Endothelial cell (in vitro differentiated cells): Measurements from ENCODE around the gene LIX1L. TPM values are rescaled to one million over a fixed set of nuclear protein-coding genes. Genes with fewer than 3 reads are reported as not detected.

ENCODE experiments used
- DNase-seq: peaks from one replicate; pipeline ENCODE4 v3.0.0; 2021; ENCODE audit warnings: low spot score
- H3K27ac Mint-ChIP-seq: one replicate; pipeline ENCODE4 v1.8.0; 2021; ENCODE audit warnings: mixed read lengths, inconsistent platforms; ENCODE audit not compliant: unreplicated experiment
- H3K27me3 Mint-ChIP-seq: one replicate; pipeline ENCODE4 v1.8.0; 2021; ENCODE audit warnings: mild to moderate bottlenecking, moderate library complexity, mixed read lengths, inconsistent platforms; ENCODE audit not compliant: unreplicated experiment
- H3K36me3 Mint-ChIP-seq: one replicate; pipeline ENCODE4 v1.8.0; 2021; ENCODE audit warnings: mild to moderate bottlenecking, low read depth, mixed read lengths, inconsistent platforms; ENCODE audit not compliant: unreplicated experiment
- H3K4me1 Mint-ChIP-seq: one replicate; pipeline ENCODE4 v1.8.0; 2021; ENCODE audit warnings: mild to moderate bottlenecking, mixed read lengths, inconsistent platforms; ENCODE audit not compliant: unreplicated experiment
- H3K4me3 Mint-ChIP-seq: one replicate; pipeline ENCODE4 v1.8.0; 2021; ENCODE audit warnings: mild to moderate bottlenecking, mixed read lengths, inconsistent platforms; ENCODE audit not compliant: unreplicated experiment
- H3K9me3 Mint-ChIP-seq: one replicate; pipeline ENCODE4 v1.8.0; 2021; ENCODE audit warnings: mixed read lengths, inconsistent platforms; ENCODE audit not compliant: unreplicated experiment
- total RNA-seq: library from RNA; stranded (reverse); fragmentation: NEBNext Ultra II Directional; extraction: Animal tissue kit (Norgen Biotek cat#: 25700); gene quantifications from one replicate; pipeline ENCODE4 v1.2.1, GENCODE V29; 2021; ENCODE audit not compliant: unreplicated experiment
- TF ChIP-seq, protein P1 (sequence below): fragments of 200-600 bp; sonication (generic); IDR thresholded peaks from one replicate; pipeline ENCODE4 v1.5.0; 2021; ENCODE audit warnings: antibody characterized with exemption; ENCODE audit not compliant: unreplicated experiment

The LIX1L gene
- total RNA-seq, 1 donor from 2014 or later = 83.3 TPM

DNA sequence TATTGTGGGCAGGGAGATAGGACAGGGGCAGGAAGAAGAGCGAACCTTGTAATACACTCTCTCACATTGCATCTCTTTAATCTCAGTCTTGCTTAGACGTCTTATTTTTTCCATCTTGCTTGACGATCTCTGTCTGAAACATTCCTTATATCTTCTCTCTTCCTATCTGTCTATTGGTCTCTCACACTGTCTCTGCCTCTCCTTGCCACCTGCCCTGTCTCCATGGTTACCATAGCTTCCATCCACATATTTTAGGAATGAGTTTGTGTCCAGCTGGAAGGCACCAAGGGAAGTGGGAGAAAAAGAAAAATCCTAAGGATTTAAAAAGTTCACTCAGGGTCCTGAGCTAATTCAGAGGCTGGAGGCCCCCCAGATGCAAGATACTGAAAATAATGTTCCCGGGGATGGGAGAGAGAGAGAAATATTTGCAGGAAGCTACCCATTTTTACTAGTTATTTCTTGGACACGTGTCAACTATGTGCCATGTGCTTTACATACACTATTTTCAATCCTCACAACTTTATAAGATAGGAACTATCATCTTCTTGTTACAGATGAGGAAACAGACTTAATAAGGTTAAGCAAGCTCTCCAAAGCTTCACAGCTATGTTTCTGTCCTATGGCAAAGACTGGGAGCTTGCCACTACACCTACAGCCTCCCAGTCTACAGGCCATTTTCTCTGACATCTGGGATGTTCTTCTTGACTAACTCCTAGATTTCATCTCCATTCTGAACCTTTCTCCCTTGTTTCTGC lies 5.6 kb upstream of the LIX1L start:
- peaks cover 29% of the 10 kb centered on the region for H3K27me3 Mint-ChIP-seq
- H3K27ac Mint-ChIP-seq = peak overlapping the region; percentile 5
- no peaks in the 10 kb centered on the region for H3K9me3 Mint-ChIP-seq
- peaks cover 39% of the 10 kb centered on the region for H3K4me1 Mint-ChIP-seq
- TF ChIP-seq, protein P1, sequence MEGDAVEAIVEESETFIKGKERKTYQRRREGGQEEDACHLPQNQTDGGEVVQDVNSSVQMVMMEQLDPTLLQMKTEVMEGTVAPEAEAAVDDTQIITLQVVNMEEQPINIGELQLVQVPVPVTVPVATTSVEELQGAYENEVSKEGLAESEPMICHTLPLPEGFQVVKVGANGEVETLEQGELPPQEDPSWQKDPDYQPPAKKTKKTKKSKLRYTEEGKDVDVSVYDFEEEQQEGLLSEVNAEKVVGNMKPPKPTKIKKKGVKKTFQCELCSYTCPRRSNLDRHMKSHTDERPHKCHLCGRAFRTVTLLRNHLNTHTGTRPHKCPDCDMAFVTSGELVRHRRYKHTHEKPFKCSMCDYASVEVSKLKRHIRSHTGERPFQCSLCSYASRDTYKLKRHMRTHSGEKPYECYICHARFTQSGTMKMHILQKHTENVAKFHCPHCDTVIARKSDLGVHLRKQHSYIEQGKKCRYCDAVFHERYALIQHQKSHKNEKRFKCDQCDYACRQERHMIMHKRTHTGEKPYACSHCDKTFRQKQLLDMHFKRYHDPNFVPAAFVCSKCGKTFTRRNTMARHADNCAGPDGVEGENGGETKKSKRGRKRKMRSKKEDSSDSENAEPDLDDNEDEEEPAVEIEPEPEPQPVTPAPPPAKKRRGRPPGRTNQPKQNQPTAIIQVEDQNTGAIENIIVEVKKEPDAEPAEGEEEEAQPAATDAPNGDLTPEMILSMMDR = no peak
- H3K36me3 Mint-ChIP-seq = peaks cover 4% of the 10 kb centered on the region
- H3K4me3 Mint-ChIP-seq = peak overlapping the region; percentile 93
- DNase-seq = no peak

- Mint-ChIP-seq H3K27ac (no peak overlapping the region), H3K36me3 (peaks cover 4% of the 10 kb centered on the region), H3K27me3 (peaks cover 29% of the 10 kb centered on the region), H3K4me1 (peaks cover 44% of the 10 kb centered on the region), H3K9me3 (no peaks in the 10 kb centered on the region), H3K4me3 (peak overlapping the region; percentile 93)
- no peak for DNase-seq
- TF ChIP-seq, protein P1 = no peak
Measured at GRCh38 chr1:145962157-145963102, 4.6 kb upstream of the LIX1L start.

GRCh38 chr1:145961425-145962156 lies 3.8 kb upstream of the LIX1L start:
- H3K27ac Mint-ChIP-seq = no peak overlapping the region
- peaks cover 51% of the 10 kb centered on the region for H3K4me1 Mint-ChIP-seq
- TF ChIP-seq, protein P1 = no peak
- no peak for DNase-seq
- H3K9me3 Mint-ChIP-seq = no peaks in the 10 kb centered on the region
- peaks cover 29% of the 10 kb centered on the region for H3K27me3 Mint-ChIP-seq
- peaks cover 4% of the 10 kb centered on the region for H3K36me3 Mint-ChIP-seq
- H3K4me3 Mint-ChIP-seq = peak overlapping the region; percentile 93

DNA sequence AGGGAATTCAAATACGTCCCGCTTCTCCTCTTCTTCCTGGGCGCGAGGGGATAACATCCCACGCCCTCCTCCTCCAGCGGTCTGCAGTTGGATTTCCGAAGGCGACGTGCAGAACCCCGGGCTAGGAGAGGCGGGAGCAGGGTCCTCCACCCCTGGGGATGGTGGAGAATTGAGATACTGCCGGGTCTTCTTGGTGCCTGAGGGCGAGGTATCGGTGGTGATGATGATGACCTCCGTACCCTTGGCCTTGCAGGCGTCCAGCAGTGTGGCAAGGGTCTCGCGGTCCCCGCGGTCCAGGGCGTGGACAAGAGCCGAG lies 3.2 kb upstream of the LIX1L start:
- Mint-ChIP-seq H3K4me3 (peak overlapping the region; percentile 93), H3K27me3 (peaks cover 29% of the 10 kb centered on the region), H3K9me3 (no peaks in the 10 kb centered on the region), H3K4me1 (peaks cover 55% of the 10 kb centered on the region), H3K27ac (no peak overlapping the region), H3K36me3 (peaks cover 4% of the 10 kb centered on the region)
- no peak for DNase-seq
- TF ChIP-seq, protein P1 = no peak
